HG03097 (cell line): ENCODE measurements around the gene CREB3L1.
"Not testable (repeated sequence)": the region's sequence is repeated elsewhere in the genome, so short reads cannot be mapped to it uniquely, and the experiment has no call there.

ENCODE experiments used
- ATAC-seq: cut with Tn5 transposase; IDR thresholded peaks from one replicate; pipeline ENCODE4 v1.9.1; 2021; ENCODE audit not compliant: unreplicated experiment, low FRiP score

The CREB3L1 gene

DNA sequence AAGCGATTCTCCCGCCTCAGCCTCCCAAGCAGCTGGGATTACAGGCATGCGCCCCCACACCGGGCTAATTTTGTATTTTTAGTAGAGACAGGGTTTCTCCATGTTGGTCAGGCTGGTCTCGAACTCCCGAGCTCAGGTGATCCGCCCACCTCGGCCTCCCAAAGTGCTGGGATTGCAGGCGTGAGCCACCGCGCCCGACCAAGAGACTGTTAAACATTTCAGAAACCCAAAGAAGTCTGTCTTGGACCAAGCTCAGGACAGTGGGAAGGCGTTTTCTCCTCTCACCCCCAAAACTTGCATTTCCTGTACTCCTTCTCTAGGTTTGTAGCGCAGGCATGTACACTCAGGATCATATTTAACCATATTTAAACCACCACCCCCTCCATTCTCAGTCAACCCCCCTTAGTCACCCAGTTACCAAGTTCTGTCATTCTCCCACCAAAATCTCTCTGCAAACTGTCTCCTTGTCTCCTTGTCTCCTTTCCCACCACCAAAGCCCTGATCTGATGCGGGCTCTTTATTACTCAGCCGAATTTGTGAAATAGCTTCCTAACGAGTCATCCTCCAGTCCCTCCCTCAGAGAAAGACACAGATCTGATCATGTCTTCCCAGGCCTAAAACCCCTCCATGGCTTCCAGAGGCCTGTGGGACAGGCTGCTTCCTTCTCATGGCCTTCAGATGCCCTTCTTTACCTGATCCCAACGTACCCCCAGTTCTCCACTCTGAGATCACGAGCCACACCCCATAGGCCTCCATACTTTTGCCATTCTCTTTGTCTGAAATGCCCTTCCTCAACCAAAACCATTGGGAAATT, 29.0 kb upstream of the CREB3L1 start:
- no peak for ATAC-seq

DNA sequence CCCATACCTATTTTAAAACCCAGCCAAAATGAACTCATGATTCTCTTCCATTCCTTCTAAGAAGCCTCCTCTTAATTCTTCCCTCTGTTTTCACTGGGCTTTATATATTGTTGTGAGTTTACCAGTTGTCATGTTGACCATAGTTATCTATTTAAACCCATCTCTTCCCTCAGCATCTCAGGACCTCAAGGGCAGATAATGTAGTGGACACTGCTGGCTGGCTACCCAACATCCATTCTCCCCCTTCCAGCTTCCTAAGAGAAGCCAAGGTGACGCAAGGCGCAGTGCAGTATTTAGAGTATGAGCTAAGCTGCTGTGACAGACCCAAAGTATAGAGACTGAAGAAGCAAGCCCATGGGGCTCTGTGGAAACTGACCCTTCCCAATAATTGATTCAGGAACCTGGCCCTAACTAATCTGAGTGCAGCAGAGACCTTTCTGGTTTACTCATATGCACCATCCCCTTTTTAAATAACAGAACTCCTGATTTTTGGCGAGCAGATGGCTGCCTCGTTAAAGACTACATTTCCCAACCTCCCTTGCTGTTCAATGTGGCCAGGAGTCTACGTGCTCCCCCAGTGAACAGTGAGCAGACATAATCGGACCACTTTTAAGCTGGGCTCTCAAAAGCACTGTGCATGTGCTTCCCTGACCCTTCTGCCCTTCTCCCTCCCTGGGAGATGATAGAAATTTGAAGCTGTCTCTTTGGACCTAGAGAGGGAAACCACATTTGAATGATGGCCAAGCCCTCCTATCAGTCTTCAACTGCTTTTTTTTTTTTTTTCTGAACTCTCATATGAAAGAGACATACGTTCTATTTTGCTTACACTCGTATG, 28.1 kb upstream of the CREB3L1 start:
- ATAC-seq, result no peak

DNA sequence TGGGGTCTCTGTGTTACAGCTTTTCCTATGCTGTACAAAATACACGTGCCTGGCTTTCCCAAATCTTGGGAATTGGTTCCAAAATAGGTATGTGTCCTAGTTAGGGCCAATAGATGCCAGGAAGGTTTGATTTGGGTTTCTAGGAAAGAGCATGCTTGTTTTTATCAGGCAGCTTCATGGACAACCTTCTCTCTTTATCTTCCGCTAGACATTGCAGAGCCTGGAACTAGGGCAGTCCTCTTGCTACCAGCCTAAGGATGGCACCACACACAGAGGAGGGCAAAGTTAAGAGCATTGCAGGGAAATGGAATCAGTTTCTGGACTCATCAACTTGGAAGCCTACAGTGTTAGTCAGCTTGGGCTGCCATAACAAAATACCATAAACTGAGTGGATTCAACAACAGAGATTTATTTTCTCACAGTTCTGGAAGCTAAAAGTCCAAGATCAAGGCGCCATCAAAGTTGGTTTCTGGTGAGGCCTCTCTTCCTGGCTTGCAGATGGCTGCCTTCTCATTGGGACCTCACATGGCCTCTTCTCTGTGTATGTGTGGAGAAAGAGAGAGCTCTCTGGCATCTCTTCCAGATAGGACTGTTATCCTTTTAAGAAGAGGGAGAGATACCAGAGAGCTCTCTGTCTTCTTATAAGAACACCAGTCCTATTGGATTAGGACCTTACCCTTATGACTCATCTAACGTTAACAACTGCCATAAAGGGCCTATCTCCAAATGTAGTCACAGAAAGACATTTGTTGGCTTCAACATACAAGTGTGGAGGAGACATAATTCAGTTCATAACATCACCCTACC, 27.3 kb upstream of the CREB3L1 start:
- ATAC-seq, result no peak

DNA sequence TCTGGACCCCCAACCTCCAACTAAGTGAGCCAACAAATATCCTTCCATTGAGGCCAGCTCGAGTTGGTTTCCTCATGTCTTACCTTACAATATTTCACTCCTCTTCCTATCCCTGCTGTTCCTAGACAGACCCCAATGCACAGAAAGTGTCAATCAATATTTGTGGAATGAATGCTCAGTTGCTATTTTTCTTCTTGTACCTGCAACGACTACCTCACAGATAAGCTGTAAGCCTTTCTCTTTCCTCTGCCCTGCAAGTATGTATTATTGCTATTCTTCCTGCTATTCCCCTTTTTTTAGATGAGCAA, 26.8 kb upstream of the CREB3L1 start:
- ATAC-seq, result no peak

DNA sequence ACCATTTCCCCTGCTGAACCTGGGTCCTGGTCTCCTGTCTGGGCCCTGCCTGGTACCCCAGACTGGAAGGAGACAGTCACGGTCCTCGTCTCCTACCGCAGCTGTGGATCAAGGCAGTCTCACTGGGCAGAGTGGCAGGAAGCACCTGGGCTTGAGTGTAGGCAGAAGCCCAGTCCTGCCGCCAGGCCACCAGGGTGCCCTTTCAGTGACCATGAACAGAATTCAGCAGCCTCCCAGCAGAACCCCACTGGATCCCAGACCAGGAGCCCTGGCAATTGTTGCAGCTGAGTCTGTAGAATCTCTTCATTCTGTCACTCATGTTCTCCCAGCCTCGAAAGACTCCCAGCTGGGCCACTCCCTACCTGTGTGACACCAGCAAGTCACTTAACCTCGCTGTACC, 25.5 kb upstream of the CREB3L1 start:
- no peak for ATAC-seq

DNA sequence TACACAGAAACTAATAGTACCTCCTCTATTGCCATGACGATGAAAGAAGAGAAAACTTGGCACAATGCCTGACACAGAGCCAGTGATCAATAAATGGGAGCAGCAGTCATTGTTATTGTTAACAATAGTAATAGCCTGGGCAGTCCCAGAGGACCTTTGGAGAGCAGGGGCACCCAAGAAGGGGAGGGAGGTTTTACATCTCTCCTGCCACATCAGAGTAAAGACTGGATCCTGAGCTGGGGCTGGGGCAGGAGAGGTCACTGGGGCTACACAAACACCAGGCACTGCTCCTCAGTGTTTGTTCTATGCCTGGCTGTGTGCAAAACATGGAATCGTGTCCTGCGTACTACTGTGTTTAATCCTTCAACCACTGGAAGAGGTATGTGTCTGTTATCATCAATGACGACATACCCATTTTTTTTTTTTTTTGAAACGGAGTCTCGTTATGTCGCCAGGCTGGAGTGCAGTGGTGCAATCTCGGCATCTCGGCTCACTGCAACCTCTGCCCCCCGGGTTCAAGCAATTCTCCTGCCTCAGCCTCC, 25.0 kb upstream of the CREB3L1 start:
- ATAC-seq, result no peak

DNA sequence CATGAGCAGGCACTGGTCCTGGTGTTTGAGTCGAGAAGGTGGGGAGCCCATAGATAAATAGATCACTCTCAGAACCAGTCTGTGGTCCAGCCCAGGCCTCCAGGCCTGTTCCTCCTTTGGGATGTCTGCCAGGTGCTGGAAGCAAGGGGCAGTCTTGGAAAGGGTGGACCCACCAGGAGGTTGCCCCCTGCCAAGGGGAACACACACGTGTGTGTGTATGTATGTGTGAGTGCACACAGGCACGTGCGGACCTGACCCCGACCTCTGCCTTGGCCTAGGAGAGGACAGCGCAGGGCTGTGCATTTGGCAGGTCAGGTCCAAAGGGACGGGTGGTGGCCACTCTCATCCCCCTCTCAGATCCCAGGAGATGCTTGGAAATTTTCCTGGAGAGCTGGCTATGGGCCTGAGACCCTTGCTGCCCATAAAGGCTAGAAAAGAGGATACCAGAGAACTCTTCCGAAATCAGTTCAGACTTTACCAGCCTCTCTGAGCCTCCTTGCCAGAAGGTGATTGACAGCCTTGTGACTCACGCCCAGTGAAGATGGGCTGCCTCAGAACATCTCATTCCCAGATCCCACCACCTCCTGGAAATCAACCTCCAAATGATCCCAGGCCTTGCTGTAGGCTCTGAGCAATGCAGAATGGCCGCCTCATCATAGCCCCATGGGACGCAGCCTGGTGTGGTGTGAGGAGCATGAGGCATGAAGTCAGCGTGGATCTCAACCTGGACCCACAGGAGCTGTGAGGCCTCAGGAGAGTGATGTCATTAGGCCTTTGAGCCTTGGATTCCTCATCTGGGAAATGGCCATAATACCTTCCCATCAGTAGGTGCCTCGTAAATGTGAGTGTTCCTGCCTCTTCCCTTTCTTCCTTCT, 24.0 kb upstream of the CREB3L1 start:
- ATAC-seq, result no peak

DNA sequence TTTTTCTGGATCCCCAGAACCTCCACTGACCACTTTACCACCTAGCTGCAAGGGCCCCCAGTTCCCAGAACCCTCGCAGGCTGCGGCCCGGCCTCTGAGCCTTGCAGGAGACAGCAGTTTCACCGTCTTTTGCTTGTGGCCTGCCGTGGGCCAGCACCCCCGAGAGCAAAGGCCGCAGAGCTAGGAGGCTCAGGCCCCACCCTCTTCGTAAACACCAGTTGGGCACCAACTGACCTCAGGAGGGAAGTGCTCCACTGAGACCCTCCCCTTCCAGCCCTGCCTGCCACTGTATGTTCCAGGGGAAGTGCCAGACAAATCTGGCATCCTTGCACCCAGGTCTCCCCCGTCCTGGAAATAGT, 23.4 kb upstream of the CREB3L1 start:
- no peak for ATAC-seq

DNA sequence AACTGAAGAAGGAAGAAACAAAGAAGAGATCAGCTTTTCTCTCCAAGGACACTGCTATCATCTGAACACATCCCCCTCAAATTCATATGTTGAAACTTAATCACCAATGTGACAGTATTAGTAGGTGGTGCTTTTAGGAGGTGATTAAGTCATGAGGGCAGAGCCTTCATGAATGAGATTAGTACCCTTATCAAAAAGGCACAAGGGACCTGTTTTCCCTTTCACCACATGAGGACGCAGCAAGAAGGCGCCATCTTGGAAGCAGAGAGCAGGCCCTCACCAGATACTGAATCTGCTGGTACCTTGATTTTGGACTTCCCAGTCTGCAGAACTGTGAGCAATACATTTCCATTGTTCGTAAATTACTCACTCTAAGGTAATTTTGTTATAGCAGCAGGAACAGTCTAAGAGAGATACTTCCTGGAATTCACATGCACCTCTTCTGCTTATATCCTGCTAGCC, 20.9 kb upstream of the CREB3L1 start:
- no peak for ATAC-seq

DNA sequence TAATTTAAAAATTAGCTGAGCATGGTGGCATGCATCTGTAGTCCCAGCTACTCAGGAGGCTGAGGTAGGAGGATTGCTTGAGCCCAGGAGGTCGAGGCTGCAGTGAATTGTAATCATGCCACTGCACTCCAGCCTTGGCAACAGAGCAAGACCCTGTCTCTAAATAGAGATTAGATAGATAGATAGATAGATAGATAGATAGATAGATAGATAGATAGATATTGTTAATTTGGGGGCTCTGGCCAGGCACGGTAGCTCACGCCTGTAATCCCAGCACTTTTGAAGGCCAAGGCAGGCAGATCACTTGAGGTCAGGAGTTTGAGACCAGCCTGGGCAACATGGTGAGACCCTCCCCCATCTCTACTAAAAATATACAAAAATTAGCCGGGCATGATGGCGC, 18.1 kb upstream of the CREB3L1 start:
- ATAC-seq, result not testable (repeated sequence)

DNA sequence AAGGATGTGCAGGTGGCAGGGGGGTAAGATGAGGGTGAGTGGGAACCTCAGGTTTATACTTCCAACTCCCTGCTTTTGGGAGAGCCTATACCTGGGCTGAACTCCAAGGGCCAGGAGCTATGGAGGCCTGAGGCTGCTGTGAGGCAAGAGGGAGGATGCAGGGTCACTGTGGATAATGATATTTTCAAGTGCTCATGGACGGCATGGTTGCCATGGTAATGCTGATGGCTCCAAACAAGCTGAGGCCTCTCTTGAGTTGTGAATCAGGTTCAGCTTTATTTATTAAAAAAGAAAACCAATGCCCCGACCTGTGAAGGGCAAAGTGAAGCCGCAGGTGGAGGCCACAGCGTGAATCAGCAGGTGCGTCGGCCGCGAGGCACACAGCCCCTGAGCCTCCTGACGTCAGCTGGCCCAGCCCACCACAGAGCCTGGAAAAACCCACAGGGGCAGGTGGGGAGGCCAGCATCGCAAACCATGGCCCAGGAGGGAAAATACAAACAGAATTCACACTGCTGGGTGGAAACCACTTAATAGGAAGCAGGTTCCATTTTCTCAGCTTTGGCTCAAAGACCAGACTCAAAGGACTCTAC, 17.4 kb upstream of the CREB3L1 start:
- no peak for ATAC-seq

DNA sequence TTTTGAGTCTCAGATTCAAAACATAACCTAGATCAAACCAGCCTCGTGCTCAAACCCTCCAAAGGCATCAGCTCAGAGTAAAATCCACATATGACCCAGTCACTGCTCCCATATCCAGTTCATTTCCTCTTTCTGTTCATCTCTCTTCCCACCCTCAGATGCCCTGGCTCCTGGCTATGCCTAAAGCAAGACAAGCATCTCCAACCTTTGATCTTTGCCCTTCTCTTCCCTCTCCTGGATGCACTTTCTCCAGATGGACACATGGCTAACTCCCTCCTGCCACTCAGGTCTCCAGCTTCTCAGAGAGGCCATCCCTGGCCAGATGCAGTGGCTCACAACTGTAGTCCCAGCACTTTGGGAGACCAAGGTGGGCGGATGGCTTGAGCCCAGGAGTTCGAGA, 14.3 kb upstream of the CREB3L1 start:
- ATAC-seq, result no peak

DNA sequence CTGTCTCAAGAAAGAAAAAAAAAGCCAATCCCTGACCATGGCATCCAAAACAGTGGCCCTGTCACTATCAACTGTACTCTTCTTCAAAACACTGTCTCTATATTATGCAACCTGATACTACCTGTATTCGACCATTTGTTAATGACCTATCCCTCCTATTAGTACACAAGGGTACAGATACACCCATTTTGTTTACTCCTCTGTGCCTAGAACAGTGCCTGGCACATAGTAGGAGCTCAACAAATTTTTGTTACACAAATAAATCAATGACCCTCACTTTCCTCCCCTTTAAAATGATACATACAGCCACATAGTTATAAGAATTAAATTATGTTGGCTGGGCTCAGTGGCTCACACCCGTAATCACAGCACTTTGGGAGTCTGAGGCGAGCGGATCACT, 13.4 kb upstream of the CREB3L1 start:
- no peak for ATAC-seq

DNA sequence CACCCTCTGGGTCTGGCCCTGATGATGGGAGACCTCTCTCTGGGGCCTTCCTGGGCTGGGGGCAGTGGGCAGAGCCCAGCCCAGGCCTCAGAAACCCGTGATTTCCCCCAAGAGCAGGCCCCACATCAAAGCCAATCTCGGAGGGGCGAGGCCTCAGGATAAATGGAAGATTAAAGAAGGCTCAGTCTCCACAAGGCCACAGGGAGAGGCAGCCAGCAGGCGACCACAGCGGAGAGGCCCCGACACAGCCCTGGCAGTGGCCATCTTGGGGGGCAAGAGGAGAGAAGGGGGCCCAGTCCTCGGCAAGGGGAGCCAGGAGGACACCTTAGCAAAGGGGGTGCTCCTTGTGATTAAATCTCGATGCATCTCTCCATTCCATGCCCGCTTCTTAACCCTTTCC, 12.5 kb upstream of the CREB3L1 start:
- no peak for ATAC-seq

DNA sequence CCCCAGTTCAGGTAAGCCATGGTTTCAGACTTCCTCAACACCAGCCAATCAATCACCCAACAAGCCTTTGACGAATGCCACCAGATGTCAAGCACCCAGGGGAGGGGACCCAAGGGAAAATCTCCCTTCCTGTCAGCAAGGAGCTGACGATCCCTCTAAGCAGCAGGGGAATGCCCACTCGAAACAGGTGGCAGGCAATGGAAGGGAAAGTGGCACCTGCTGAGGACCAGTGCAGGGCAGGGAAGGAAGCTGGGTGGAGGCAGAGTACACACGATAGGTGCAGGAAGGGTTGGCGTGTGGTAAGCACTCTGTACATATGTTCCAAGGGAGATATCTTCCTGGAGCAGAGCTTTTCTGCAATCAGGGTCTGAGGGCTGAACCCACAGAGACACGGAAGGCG, 11.7 kb upstream of the CREB3L1 start:
- ATAC-seq, result no peak

DNA sequence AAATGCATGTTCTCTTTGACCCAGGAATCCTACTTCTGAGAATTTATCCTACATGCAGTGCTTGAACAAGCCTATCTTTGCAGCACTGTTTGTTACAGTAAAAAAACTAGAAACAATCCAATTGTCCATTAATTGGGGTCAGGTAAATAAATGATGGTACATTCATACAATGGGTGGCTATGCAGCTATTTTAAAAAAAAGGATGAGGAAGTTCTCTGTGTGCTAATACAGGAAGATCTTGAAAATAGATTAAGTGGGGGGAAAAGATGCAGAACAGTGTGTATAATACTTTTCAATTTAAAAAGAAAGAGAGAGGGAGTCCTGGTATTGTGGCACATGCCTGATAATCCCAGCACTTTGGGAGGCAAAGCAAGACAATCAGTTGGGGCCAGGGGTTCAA, 9.5 kb upstream of the CREB3L1 start:
- ATAC-seq, result no peak

DNA sequence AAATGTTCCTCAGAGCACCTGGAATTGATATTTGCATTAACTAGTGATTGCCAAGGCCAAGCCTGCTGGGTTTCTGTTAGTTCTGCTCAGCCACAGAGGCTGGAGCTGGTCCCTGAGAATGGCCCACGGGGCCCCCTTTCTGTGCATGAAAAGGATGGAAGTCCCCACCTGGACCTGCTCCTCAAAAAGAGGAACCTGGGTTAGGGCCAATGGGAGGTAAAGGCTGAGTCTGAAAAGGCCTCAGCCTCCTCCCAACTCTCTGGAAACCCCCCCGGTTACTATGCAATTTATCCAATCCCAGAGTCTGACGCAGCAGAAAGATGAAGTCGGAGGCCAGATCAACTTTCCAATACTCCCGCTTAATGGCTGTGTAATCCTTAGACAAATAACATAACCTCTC, 6.8 kb upstream of the CREB3L1 start:
- no peak for ATAC-seq

DNA sequence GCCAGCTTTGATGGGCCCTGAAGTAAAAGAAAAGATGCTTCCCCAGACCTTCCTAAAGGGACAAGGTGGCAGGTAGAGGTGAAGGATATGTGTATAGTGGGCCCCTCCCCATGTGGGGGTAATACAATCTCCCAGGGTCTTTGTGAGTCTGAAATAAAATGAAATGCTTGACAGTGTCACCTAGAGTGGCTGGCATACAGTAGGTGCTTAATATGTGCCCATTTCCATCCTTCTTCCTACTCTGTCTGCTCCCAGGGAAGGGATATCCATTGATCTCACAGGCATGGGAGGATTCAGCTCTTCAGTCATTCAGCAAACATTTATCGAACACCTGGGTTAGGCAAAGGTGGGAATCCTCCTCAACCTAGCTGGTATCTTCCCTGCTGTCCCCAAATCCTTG, 6.1 kb upstream of the CREB3L1 start:
- ATAC-seq, result no peak

DNA sequence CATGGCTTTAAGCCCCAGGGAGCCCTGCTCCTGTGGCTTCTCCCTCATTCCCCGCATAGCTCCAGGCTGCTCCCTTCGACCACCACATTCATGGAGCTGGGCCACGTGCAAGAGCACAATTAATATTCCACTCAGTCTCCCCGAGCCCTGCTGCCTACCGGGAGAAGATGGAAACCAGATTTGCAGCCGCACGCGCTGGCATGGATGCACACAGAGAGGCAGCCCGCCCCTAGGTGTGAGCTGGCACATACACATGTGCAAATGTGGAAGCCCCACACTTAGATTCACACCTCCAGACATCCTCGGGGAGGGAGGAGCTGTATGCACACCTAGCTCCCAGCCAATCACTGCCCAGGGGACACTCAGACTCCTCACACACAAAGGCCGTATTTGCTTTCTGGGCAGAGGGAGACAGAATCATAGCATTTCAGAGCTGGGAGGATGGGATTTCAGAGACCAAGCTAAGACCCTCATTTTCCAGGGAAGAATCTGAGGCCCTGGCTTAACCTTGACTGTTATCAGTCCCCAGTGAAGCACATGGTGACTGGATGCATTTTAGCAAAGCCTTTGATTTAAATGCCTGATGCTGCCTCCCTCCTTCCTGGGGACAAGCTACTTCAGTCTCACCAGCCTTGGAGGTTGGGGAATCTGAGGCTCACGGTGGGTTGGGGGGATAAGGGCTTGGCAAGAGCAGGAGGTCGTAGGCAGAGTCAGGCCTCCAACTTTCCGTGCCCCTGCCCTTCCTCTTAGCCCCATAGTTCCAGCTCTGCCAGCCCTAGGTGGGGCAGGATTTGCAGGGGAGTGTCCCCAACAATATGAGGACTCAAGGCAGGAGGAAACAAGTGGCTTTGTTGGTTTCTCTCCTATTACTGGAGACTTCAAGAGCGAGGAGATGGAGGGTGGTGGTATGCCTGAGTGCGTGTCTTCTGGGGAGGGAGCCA, 5.3 kb upstream of the CREB3L1 start:
- ATAC-seq, result no peak
